CD4-positive, CD25-positive, alpha-beta regulatory T cell (primary cell): Measurements from ENCODE around the gene ODR4. TPM values are rescaled to one million over a fixed set of nuclear protein-coding genes. Genes with fewer than 3 reads are reported as not detected.
"Not testable (repeated sequence)": the region's sequence is repeated elsewhere in the genome, so short reads cannot be mapped to it uniquely, and the experiment has no call there.

Experiments used
- ATAC-seq, 2 donors: fragments of 150-1000 bp; cut with Tn5 transposase; one replicate each; pipeline ENCODE4 v1.10.0; 2021; ENCODE audit warnings: low read depth in 2 of 2, moderate number of reproducible peaks in 2 of 2, moderate library complexity in 1 of 2
- DNase-seq, 3 donors: peaks; one replicate each; pipeline versions ENCODE4 v3.0.0 to v3.0.0-alpha.2; 2012 to 2022; ENCODE audit warnings: mixed read lengths in 1 of 3
- H3K27ac ChIP-seq: one replicate; pipeline ENCODE4 v1.7.0; 2013; ENCODE audit warnings: mild to moderate bottlenecking, low read length; ENCODE audit not compliant: insufficient read depth, poor library complexity, severe bottlenecking
- H3K27me3 ChIP-seq: one replicate; pipeline ENCODE4 v1.7.0; 2013; ENCODE audit warnings: low read length; ENCODE audit not compliant: control insufficient read depth, insufficient read depth
- H3K36me3 ChIP-seq: one replicate; pipeline ENCODE4 v1.7.0; 2013; ENCODE audit warnings: mild to moderate bottlenecking, low read length, moderate library complexity; ENCODE audit not compliant: control insufficient read depth, insufficient read depth
- H3K4me1 ChIP-seq: 2 replicates; pipeline ENCODE4 v1.7.0; 2013; ENCODE audit warnings: mild to moderate bottlenecking, low read length; ENCODE audit not compliant: insufficient read depth, control insufficient read depth, poor library complexity, severe bottlenecking
- H3K4me3 ChIP-seq: one replicate; pipeline ENCODE4 v1.7.0; 2013; ENCODE audit warnings: low read depth, mild to moderate bottlenecking, low read length, moderate library complexity
- H3K9me3 ChIP-seq, 2 experiments: 1 replicate in 1 of 2; 2 replicates in 1 of 2; pipeline ENCODE4 v1.7.0; 2013; ENCODE audit warnings: low read length in 2 of 2, mild to moderate bottlenecking in 1 of 2, moderate library complexity in 1 of 2; ENCODE audit not compliant: control insufficient read depth in 2 of 2
- H3K27ac Mint-ChIP-seq, 3 donors: one replicate each; pipeline ENCODE4 v1.8.0; 2020 to 2022; ENCODE audit warnings: mild to moderate bottlenecking in 3 of 3, mixed read lengths in 3 of 3, moderate library complexity in 2 of 3
- H3K27me3 Mint-ChIP-seq: one replicate; pipeline ENCODE4 v1.8.0; 2022; ENCODE audit warnings: mild to moderate bottlenecking, mixed read lengths
- H3K36me3 Mint-ChIP-seq: one replicate; pipeline ENCODE4 v1.8.0; 2020; ENCODE audit warnings: mixed read lengths
- H3K4me1 Mint-ChIP-seq, 4 donors: one replicate each; pipeline ENCODE4 v1.8.0; 2020 to 2022; ENCODE audit warnings: mixed read lengths in 4 of 4, mild to moderate bottlenecking in 1 of 4
- H3K4me3 Mint-ChIP-seq, 4 donors: one replicate each; pipeline ENCODE4 v1.8.0; 2020 to 2022; ENCODE audit warnings: mild to moderate bottlenecking in 4 of 4, mixed read lengths in 4 of 4, moderate library complexity in 3 of 4
- H3K9me3 Mint-ChIP-seq, 7 donors: one replicate each; pipeline ENCODE4 v1.8.0; 2020 to 2022; ENCODE audit warnings: mixed read lengths in 7 of 7, mild to moderate bottlenecking in 3 of 7, moderate library complexity in 2 of 7
- polyA plus RNA-seq, 4 donors: library from polyadenylated mRNA; unstranded; fragments of 300-500 nt; fragmentation: Illumina TruSeq; gene quantifications; one replicate each; pipeline ENCODE4 v1.2.3, GENCODE V29; 2021
- total RNA-seq: library from RNA; stranded (reverse); gene quantifications from one replicate; pipeline ENCODE4 v1.2.3, GENCODE V29; 2022

The ODR4 gene
- total and polyA plus RNA-seq, 5 donors from 2014 or later = 5.9 to 26.4 (median 8.2) TPM

- H3K36me3 ChIP-seq = no peaks in the 10 kb centered on the region
- Mint-ChIP-seq H3K36me3 (no peaks in the 10 kb centered on the region), H3K4me1 (peaks cover 6 to 14% (median 9%) of the 10 kb centered on the region in 4 donors), H3K27ac (no peak overlapping the region), H3K27me3 (no peaks in the 10 kb centered on the region), H3K9me3 (peaks cover 0 to 1% (median 0%) of the 10 kb centered on the region in 7 donors), H3K4me3 (no peak overlapping the region)
- H3K4me3 ChIP-seq = no peak overlapping the region
- DNase-seq (no peak), ATAC-seq (no peak)
- no peak overlapping the region for H3K27ac ChIP-seq
- H3K9me3 ChIP-seq = no peaks in the 10 kb centered on the region
- no peaks in the 10 kb centered on the region for H3K27me3 ChIP-seq
- H3K4me1 ChIP-seq = no peaks in the 10 kb centered on the region
These were observed 70.5 kb downstream of the ODR4 start for GRCh38 chr1:186446152-186446551.

- Histone ChIP-seq H3K27ac (no peak overlapping the region), H3K4me1 (no peaks in the 10 kb centered on the region), H3K27me3 (no peaks in the 10 kb centered on the region), H3K9me3 (no peaks in the 10 kb centered on the region), H3K36me3 (no peaks in the 10 kb centered on the region), H3K4me3 (no peak overlapping the region)
- ATAC-seq = no peak
- H3K4me3 Mint-ChIP-seq = no peak overlapping the region
- no peak overlapping the region for H3K27ac Mint-ChIP-seq
- H3K36me3 Mint-ChIP-seq = no peaks in the 10 kb centered on the region
- H3K4me1 Mint-ChIP-seq = peaks cover 0 to 5% (median 0%) of the 10 kb centered on the region in 4 donors
- no peaks in the 10 kb centered on the region for H3K9me3 Mint-ChIP-seq
- H3K27me3 Mint-ChIP-seq = no peaks in the 10 kb centered on the region
- DNase-seq = no peak
These were observed 79.3 kb downstream of the ODR4 start for GRCh38 chr1:186454981-186455380.

GRCh38 chr1:186456729-186457255, 81.2 kb downstream of the ODR4 start:
- no peak for ATAC-seq

GRCh38 chr1:186459161-186459560, 83.5 kb downstream of the ODR4 start:
- not testable (repeated sequence) for H3K27me3 ChIP-seq, H3K4me1 Mint-ChIP-seq, H3K4me3 Mint-ChIP-seq

More at GRCh38 chr1:186456729-186457255, 81.2 kb downstream of the ODR4 start:
- H3K9me3 Mint-ChIP-seq = no peaks in the 10 kb centered on the region
- Histone ChIP-seq H3K36me3 (no peaks in the 10 kb centered on the region), H3K4me3 (no peak overlapping the region), H3K9me3 (no peaks in the 10 kb centered on the region), H3K27ac (no peak overlapping the region), H3K27me3 (no peaks in the 10 kb centered on the region), H3K4me1 (no peaks in the 10 kb centered on the region)
- no peaks in the 10 kb centered on the region for H3K36me3 Mint-ChIP-seq
- no peak for DNase-seq
- H3K27ac Mint-ChIP-seq = no peak overlapping the region
- no peaks in the 10 kb centered on the region for H3K27me3 Mint-ChIP-seq
- no peak overlapping the region for H3K4me3 Mint-ChIP-seq
- H3K4me1 Mint-ChIP-seq = peaks cover 0 to 5% (median 0%) of the 10 kb centered on the region in 4 donors

GRCh38 chr1:186461014-186461413, 85.4 kb downstream of the ODR4 start, which contains the start of gene PDC:
Gene PDC, minus strand, starts transcription at chr1:186461114. Its CDS starts 11,655 bp downstream, at chr1:186449459.
- H3K27me3 ChIP-seq = no peaks in the 10 kb centered on the region
- peaks cover 0 to 1% (median 0%) of the 10 kb centered on the region in 7 donors for H3K9me3 Mint-ChIP-seq
- H3K36me3 Mint-ChIP-seq = no peaks in the 10 kb centered on the region
- H3K27me3 Mint-ChIP-seq = peaks cover 8% of the 10 kb centered on the region
- no peaks in the 10 kb centered on the region for H3K9me3 ChIP-seq
- H3K4me3 Mint-ChIP-seq = no peak within 1 kb of the TSS
- H3K4me3 ChIP-seq = no peak within 1 kb of the TSS
- H3K4me1 ChIP-seq = no peaks in the 10 kb centered on the region
- no peak within 1 kb of the TSS for H3K27ac ChIP-seq
- H3K27ac Mint-ChIP-seq = no peak within 1 kb of the TSS
- H3K36me3 ChIP-seq = no peaks in the 10 kb centered on the region
- no peaks in the 10 kb centered on the region for H3K4me1 Mint-ChIP-seq
- ATAC-seq (no peak), DNase-seq (no peak)

More at GRCh38 chr1:186459161-186459560, 83.5 kb downstream of the ODR4 start:
- not testable (repeated sequence) for H3K4me1 ChIP-seq, H3K4me3 ChIP-seq, H3K27ac ChIP-seq, H3K36me3 Mint-ChIP-seq, H3K27me3 Mint-ChIP-seq, H3K9me3 Mint-ChIP-seq, H3K9me3 ChIP-seq, H3K27ac Mint-ChIP-seq, H3K36me3 ChIP-seq, ATAC-seq, DNase-seq

- no peaks in the 10 kb centered on the region for H3K4me1 Mint-ChIP-seq
- no peak overlapping the region for H3K27ac ChIP-seq
- no peaks in the 10 kb centered on the region for H3K9me3 ChIP-seq
- ATAC-seq = no peak
- no peaks in the 10 kb centered on the region for H3K36me3 Mint-ChIP-seq
- H3K27me3 ChIP-seq = no peaks in the 10 kb centered on the region
- no peaks in the 10 kb centered on the region for H3K4me1 ChIP-seq
- no peak for DNase-seq
- H3K9me3 Mint-ChIP-seq = peaks cover 0 to 3% (median 0%) of the 10 kb centered on the region in 7 donors
- H3K4me3 ChIP-seq = no peak overlapping the region
- no peaks in the 10 kb centered on the region for H3K36me3 ChIP-seq
- no peak overlapping the region for H3K4me3 Mint-ChIP-seq
- no peak overlapping the region for H3K27ac Mint-ChIP-seq
- H3K27me3 Mint-ChIP-seq = peaks cover 11% of the 10 kb centered on the region
These were observed 87.9 kb downstream of the ODR4 start for GRCh38 chr1:186463511-186463910.

- Mint-ChIP-seq H3K27ac (no peak overlapping the region), H3K4me3 (no peak overlapping the region)
These were observed 88.3 kb downstream of the ODR4 start for GRCh38 chr1:186463926-186464325.

GRCh38 chr1:186465491-186465890, 89.9 kb downstream of the ODR4 start:
- H3K4me1 ChIP-seq, H3K4me1 Mint-ChIP-seq, DNase-seq, H3K27ac Mint-ChIP-seq, H3K4me3 Mint-ChIP-seq, H3K27me3 ChIP-seq, H3K9me3 ChIP-seq, H3K36me3 Mint-ChIP-seq, H3K4me3 ChIP-seq, H3K27ac ChIP-seq, H3K9me3 Mint-ChIP-seq, H3K36me3 ChIP-seq, ATAC-seq: not testable (repeated sequence)
- H3K27me3 Mint-ChIP-seq = peaks cover 11% of the 10 kb centered on the region

More at GRCh38 chr1:186463926-186464325, 88.3 kb downstream of the ODR4 start:
- Mint-ChIP-seq H3K9me3 (peaks cover 0 to 3% (median 0%) of the 10 kb centered on the region in 7 donors), H3K27me3 (peaks cover 11% of the 10 kb centered on the region), H3K4me1 (no peaks in the 10 kb centered on the region), H3K36me3 (no peaks in the 10 kb centered on the region)
- ATAC-seq (no peak), DNase-seq (no peak)
- Histone ChIP-seq H3K4me1 (no peaks in the 10 kb centered on the region), H3K27me3 (no peaks in the 10 kb centered on the region), H3K27ac (no peak overlapping the region), H3K9me3 (no peaks in the 10 kb centered on the region), H3K4me3 (no peak overlapping the region), H3K36me3 (no peaks in the 10 kb centered on the region)
